Measurements from ENCODE around the gene GARIN3.

Gene GARIN3

GRCh38 chr5:157115502-157115901 lies 50.6 kb downstream of the GARIN3 start:
- no peak for TF ChIP-seq CTCF (IDR thresholded peaks at IDR 0.05; ENCODE audit: low read depth, low read length)

DNA sequence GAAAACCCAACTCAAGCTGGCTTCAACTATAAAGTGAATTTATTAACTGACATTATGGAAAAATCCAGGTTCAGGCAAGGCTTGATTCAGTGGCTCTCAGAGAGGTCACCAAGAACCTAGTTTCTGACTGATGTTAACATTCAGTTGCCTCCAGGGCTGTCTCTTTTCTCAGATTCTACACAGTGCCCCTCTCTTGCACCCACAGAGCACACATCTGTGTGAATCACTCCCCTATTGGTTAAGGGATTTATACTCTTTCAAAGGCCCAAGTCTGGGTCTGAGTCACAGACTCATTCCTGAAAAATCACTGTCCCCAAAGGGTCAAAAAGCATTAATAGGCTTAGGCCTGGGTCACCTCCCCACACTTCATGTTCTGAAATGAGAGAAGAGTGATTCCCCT lies 51.1 kb downstream of the GARIN3 start:
- no peak overlapping the region for H3K4me3 ChIP-seq (ENCODE audit: low read depth, low read length)
- no peak for TF ChIP-seq CTCF (IDR thresholded peaks at IDR 0.05; ENCODE audit: low read depth, low read length)

More at GRCh38 chr5:157115502-157115901, 50.6 kb downstream of the GARIN3 start:
- H3K4me3 ChIP-seq (ENCODE audit: low read depth, low read length) = no peak overlapping the region

- no peak for TF ChIP-seq CTCF (IDR thresholded peaks at IDR 0.05; ENCODE audit: low read depth, low read length)
- H3K4me3 ChIP-seq (ENCODE audit: low read depth, low read length) = no peak overlapping the region
Measured at GRCh38 chr5:157113002-157113401, 53.1 kb downstream of the GARIN3 start.

All from WI38 (cell line).